H1 (cell line): ENCODE measurements around the gene COL4A1. TPM values are rescaled to one million over a fixed set of nuclear protein-coding genes. Genes with fewer than 3 reads are reported as not detected.

ENCODE experiments used
- CTCF ChIA-PET: fragments of 300-600 bp; sonication (Branson Sonifier 250); formaldehyde crosslinking; loops from one replicate; lab custom pipeline; 2021; ENCODE audit not compliant: partially characterized antibody; lab: Charles Lee
- POLR2A ChIA-PET: fragments of 300-600 bp; sonication (Branson Sonifier 250); formaldehyde crosslinking; loops from one replicate; lab custom pipeline; 2021; ENCODE audit warnings: inconsistent platforms; ENCODE audit not compliant: partially characterized antibody; lab: Charles Lee
- DNase-seq, 2 experiments: peaks; one replicate each; pipeline versions ENCODE4 v3.0.0 to v3.0.0-alpha.2; 2010 to 2022; ENCODE audit warnings: low spot score in 2 of 2, low read depth in 1 of 2, mixed read lengths in 1 of 2
- FAIRE-seq: peaks from 2 replicates; lab custom pipeline; 2011; peaks lifted over from hg19 to GRCh38; lab: Jason Lieb, UNC
- H2AFZ ChIP-seq: 2 replicates; pipeline ENCODE4 v1.8.1; 2012; ENCODE audit warnings: low read length, inconsistent platforms
- H2AK5ac ChIP-seq: 2 replicates; pipeline ENCODE4 v1.6.1; 2013; ENCODE audit warnings: low read depth, low read length
- H2BK120ac ChIP-seq: replicated peaks from 2 replicates; pipeline ENCODE3; 2013; ENCODE audit warnings: low read depth, low read length, inconsistent platforms
- H2BK12ac ChIP-seq: 2 replicates; pipeline ENCODE4 v1.6.1; 2013; ENCODE audit warnings: low read depth, low read length
- H2BK15ac ChIP-seq: 2 replicates; pipeline ENCODE4 v1.6.1; 2013; ENCODE audit warnings: low read length
- H2BK20ac ChIP-seq: 2 replicates; pipeline ENCODE4 v1.6.1; 2013; ENCODE audit warnings: low read length
- H2BK5ac ChIP-seq: 2 replicates; pipeline ENCODE4 v1.6.1; 2013; ENCODE audit warnings: low read depth, low read length
- H3K14ac ChIP-seq: 2 replicates; pipeline ENCODE4 v1.6.1; 2013; ENCODE audit warnings: inconsistent platforms; ENCODE audit not compliant: insufficient read length
- H3K18ac ChIP-seq: 2 replicates; pipeline ENCODE4 v1.6.1; 2013; ENCODE audit warnings: low read length; ENCODE audit errors: extremely low read depth
- H3K23ac ChIP-seq: 2 replicates; pipeline ENCODE4 v1.6.1; 2013; ENCODE audit warnings: inconsistent platforms; ENCODE audit not compliant: insufficient read length
- H3K23me2 ChIP-seq: 2 replicates; pipeline ENCODE4 v1.6.1; 2013; ENCODE audit warnings: low read depth, low read length
- H3K27ac ChIP-seq: 2 replicates; pipeline ENCODE4 v1.6.1; 2011; ENCODE audit warnings: low read depth, low read length, inconsistent platforms
- H3K27me3 ChIP-seq, 4 experiments: replicated peaks in 1 of 4; 1 replicate in 1 of 4; 2 replicates in 3 of 4; pipeline versions ENCODE4 v1.6.1 to v1.8.1; 2011 to 2013; ENCODE audit warnings: low read length in 3 of 4, mild to moderate bottlenecking in 3 of 4, inconsistent platforms in 2 of 4, mixed read lengths in 2 of 4, moderate library complexity in 1 of 4; ENCODE audit not compliant: control insufficient read depth in 3 of 4, insufficient read depth in 3 of 4; ENCODE audit errors: extremely low read depth in 1 of 4
- H3K36me3 ChIP-seq, 4 experiments: 2 replicates each; pipeline versions ENCODE4 v1.6.1 to v1.8.1; 2011 to 2013; ENCODE audit warnings: mild to moderate bottlenecking in 4 of 4, low read length in 3 of 4, moderate library complexity in 2 of 4, control low read depth in 1 of 4, inconsistent platforms in 1 of 4; ENCODE audit not compliant: insufficient read depth in 4 of 4, control insufficient read depth in 2 of 4
- H3K4ac ChIP-seq: replicated peaks from 2 replicates; pipeline ENCODE3; 2013; ENCODE audit warnings: low read length, low read depth, mixed read lengths, inconsistent platforms; ENCODE audit not compliant: insufficient read length
- H3K4me1 ChIP-seq, 4 experiments: replicated peaks in 1 of 4; 1 replicate in 1 of 4; 2 replicates in 3 of 4; pipeline versions ENCODE4 v1.6.1 to v1.8.1; 2011 to 2013; ENCODE audit warnings: low read length in 3 of 4, inconsistent platforms in 2 of 4, mixed read lengths in 1 of 4; ENCODE audit not compliant: insufficient read depth in 4 of 4, control insufficient read depth in 3 of 4
- H3K4me2 ChIP-seq, 2 experiments: 2 replicates each; pipeline versions ENCODE4 v1.6.1 to v1.8.1; 2011 to 2013; ENCODE audit warnings: low read depth in 2 of 2, low read length in 2 of 2, control low read depth in 1 of 2, inconsistent platforms in 1 of 2, mild to moderate bottlenecking in 1 of 2; ENCODE audit not compliant: insufficient read depth in 1 of 2
- H3K4me3 ChIP-seq, 4 experiments: fragments of 200-600, 300-600 bp in 1 of 4; sonication (generic), shearing (Covaris generic), sonication (Bioruptor Twin) in 1 of 4; 2 replicates each; pipeline versions ENCODE4 v1.5.1 to v1.8.1; 2011 to 2016; ENCODE audit warnings: low read length in 4 of 4, low read depth in 3 of 4, control low read depth in 2 of 4, inconsistent platforms in 2 of 4, mild to moderate bottlenecking in 2 of 4, mixed read lengths in 1 of 4, moderate library complexity in 1 of 4; ENCODE audit not compliant: insufficient read depth in 2 of 4; ENCODE audit errors: extremely low read depth in 1 of 4
- H3K56ac ChIP-seq: replicated peaks from 2 replicates; pipeline ENCODE3; 2013; ENCODE audit warnings: low read depth, mild to moderate bottlenecking, mixed read lengths, low read length, inconsistent platforms; ENCODE audit not compliant: insufficient read length
- H3K79me1 ChIP-seq: 2 replicates; pipeline ENCODE4 v1.6.1; 2013; ENCODE audit warnings: low read depth, low read length, control low read depth
- H3K79me2 ChIP-seq, 2 experiments: 2 replicates each; pipeline versions ENCODE4 v1.6.1 to v1.8.1; 2012 to 2013; ENCODE audit warnings: low read length in 2 of 2, mild to moderate bottlenecking in 2 of 2, inconsistent platforms in 1 of 2; ENCODE audit not compliant: insufficient read depth in 2 of 2, control insufficient read depth in 1 of 2
- H3K9ac ChIP-seq, 4 experiments: replicated peaks in 1 of 4; 1 replicate in 1 of 4; 2 replicates in 3 of 4; pipeline versions ENCODE4 v1.6.1 to v1.8.1; 2011 to 2013; ENCODE audit warnings: low read depth in 3 of 4, low read length in 3 of 4, control low read depth in 2 of 4, mild to moderate bottlenecking in 2 of 4, moderate library complexity in 2 of 4, inconsistent platforms in 1 of 4; ENCODE audit errors: extremely low read depth in 1 of 4
- H3K9me3 ChIP-seq, 2 experiments: 2 replicates each; pipeline versions ENCODE4 v1.6.1 to v1.8.1; 2012 to 2013; ENCODE audit warnings: mild to moderate bottlenecking in 2 of 2, moderate library complexity in 2 of 2, control low read depth in 1 of 2, inconsistent platforms in 1 of 2, low read depth in 1 of 2, low read length in 1 of 2, mixed read lengths in 1 of 2; ENCODE audit not compliant: insufficient read depth in 2 of 2
- H4K20me1 ChIP-seq, 2 experiments: replicated peaks in 1 of 2; 2 replicates each; pipeline versions ENCODE3 to v1.8.1; 2011 to 2013; ENCODE audit warnings: inconsistent platforms in 2 of 2, low read length in 2 of 2, mild to moderate bottlenecking in 1 of 2; ENCODE audit not compliant: insufficient read depth in 2 of 2, control insufficient read depth in 1 of 2
- H4K5ac ChIP-seq: 2 replicates; pipeline ENCODE4 v1.6.1; 2013; ENCODE audit warnings: low read length, low read depth, mixed read lengths, inconsistent platforms; ENCODE audit not compliant: insufficient read length
- H4K8ac ChIP-seq: 2 replicates; pipeline ENCODE4 v1.8.0; 2013; ENCODE audit warnings: mild to moderate bottlenecking, moderate library complexity, low read length, inconsistent platforms; ENCODE audit not compliant: insufficient read depth; ENCODE audit errors: extremely low read depth
- H4K91ac ChIP-seq: replicated peaks from 2 replicates; pipeline ENCODE3; 2013; ENCODE audit warnings: low read length, mixed read lengths, inconsistent platforms; ENCODE audit not compliant: insufficient read length
- ATF3 ChIP-seq: IDR thresholded peaks from 2 replicates; pipeline ENCODE4 v1.6.1; 2011; ENCODE audit warnings: low read depth, mild to moderate bottlenecking, low read length; ENCODE audit not compliant: insufficient read depth
- CBX8 ChIP-seq: fragments of 300-800, 300-1000 bp; sonication (generic); IDR thresholded peaks from 2 replicates; pipeline ENCODE4 v1.7.1; 2016; ENCODE audit warnings: low read depth, low read length, borderline replicate concordance
- CTBP2 ChIP-seq: IDR thresholded peaks from 2 replicates; pipeline ENCODE4 v1.7.0; 2011; ENCODE audit warnings: borderline replicate concordance, mild to moderate bottlenecking, moderate library complexity, mixed read lengths, low read length; ENCODE audit not compliant: insufficient read depth, insufficient read length
- E2F6 ChIP-seq: IDR thresholded peaks from 2 replicates; pipeline ENCODE4 v1.6.1; 2012; ENCODE audit warnings: inconsistent platforms
- KDM4A ChIP-seq: IDR thresholded peaks from one replicate; pipeline ENCODE4 v1.7.1; 2012; ENCODE audit warnings: low read depth, mild to moderate bottlenecking, moderate library complexity, low read length, inconsistent platforms; ENCODE audit not compliant: severe bottlenecking
- POU5F1 ChIP-seq: IDR thresholded peaks from 2 replicates; pipeline ENCODE4 v1.6.1; 2011; ENCODE audit warnings: low read depth, mild to moderate bottlenecking, low read length, moderate library complexity
- RNF2 ChIP-seq: fragments of 200-900, 300-1000 bp; sonication (generic); IDR thresholded peaks from 2 replicates; pipeline ENCODE4 v1.7.1; 2016; ENCODE audit warnings: borderline replicate concordance, low read depth, mild to moderate bottlenecking, antibody characterized with exemption, low read length; ENCODE audit not compliant: poor library complexity, severe bottlenecking; ENCODE audit errors: missing control alignments
- RXRA ChIP-seq: IDR thresholded peaks from 2 replicates; pipeline ENCODE4 v1.6.1; 2011; ENCODE audit warnings: low read depth, mild to moderate bottlenecking, low read length, moderate library complexity; ENCODE audit not compliant: insufficient read depth
- USF2 ChIP-seq: IDR thresholded peaks from 2 replicates; pipeline ENCODE4 v1.6.1; 2011; ENCODE audit warnings: low read length, improper control_type of control experiment
- WGBS, 2 experiments: shearing (Covaris generic) in 1 of 2; methylation state at CpG; one replicate each; pipeline versions ENCODE4 v1.1.6 to v1.1.7; 2013 to 2015; ENCODE audit warnings: low lambda C conversion rate in 2 of 2, mixed read lengths in 2 of 2, inconsistent platforms in 1 of 2, low coverage in 1 of 2, missing lambda C conversion rate in 1 of 2; ENCODE audit not compliant: insufficient replicate concordance in 2 of 2, insufficient coverage in 1 of 2, insufficient read length in 1 of 2; ENCODE audit errors: extremely low coverage in 1 of 2, missing lambda C conversion rate in 1 of 2; 5-methylcytosine and 5-hydroxymethylcytosine counted together
- polyA plus RNA-seq, 7 experiments: library from polyadenylated mRNA; depleted of rRNA in 3 of 7; stranded (reverse) in 5 of 7; unstranded in 2 of 7; fragments of >200 nt in 5 of 7; fragments of 200-250 nt in 2 of 7; gene quantifications; 1 replicate in 5 of 7; 2 replicates in 1 of 7; 4 replicates in 1 of 7; pipeline versions ENCODE4 v1.2.1 to v1.2.3, GENCODE V29; 2011 to 2013; ENCODE audit warnings: missing spikeins in 2 of 7, mixed read lengths in 2 of 7
- total RNA-seq: library from RNA; stranded (reverse); fragmentation: NEBNext Ultra II Directional; extraction: Animal tissue kit (Norgen Biotek cat#: 25700); gene quantifications from 2 replicates; pipeline ENCODE4 v1.2.1, GENCODE V29; 2021
- TF ChIP-seq, protein P1 (sequence below): IDR thresholded peaks from 2 replicates; pipeline ENCODE4 v1.6.1; 2012; ENCODE audit warnings: inconsistent platforms

COL4A1 gene
- total and polyA plus RNA-seq, 2 of the 8 experiments (the other 6 are each of a cell fraction or from before 2014, with no cell fraction given): 30.7 to 82.0 TPM

DNA sequence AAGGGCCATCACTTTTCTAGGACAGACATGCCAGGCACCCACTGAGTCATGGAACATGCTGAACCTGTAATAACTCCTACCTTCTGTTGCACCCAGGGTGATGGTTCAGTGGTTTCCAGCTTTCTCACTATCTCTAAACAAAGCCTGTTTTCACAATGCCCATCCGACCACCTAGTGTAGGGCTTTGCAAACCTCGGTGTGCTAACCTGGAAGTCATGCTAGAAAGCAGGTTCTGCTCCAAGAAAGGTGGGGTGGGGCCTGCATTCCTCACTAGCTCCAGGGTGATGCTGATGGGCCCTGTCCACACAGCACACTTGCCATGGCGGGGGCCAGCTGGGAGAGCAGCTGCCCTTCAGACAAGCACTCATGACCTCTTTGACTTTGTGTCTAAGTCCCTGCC lies 43.6 kb upstream of the COL4A1 start:
- WGBS, 2 experiments: 84% methylated on average over 3 of the region's 3 CpGs; no CpG with 5 or more reads in 1 of the 2 experiments
- Histone ChIP-seq H3K4me1 (peaks cover 3 to 14% (median 9%) of the 10 kb centered on the region in 4 experiments; a peak in 6 of 7 replicates), H3K27me3 (no peaks in the 10 kb centered on the region), H4K91ac (no peak overlapping the region), H3K4me2 (no peak overlapping the region), H2BK20ac (no peak overlapping the region), H3K9me3 (no peaks in the 10 kb centered on the region), H2BK12ac (no peak overlapping the region), H2BK120ac (no peak overlapping the region), H3K4me3 (no peak overlapping the region), H4K20me1 (peaks cover 6 to 8% of the 10 kb centered on the region in 2 experiments), H2BK15ac (no peak overlapping the region), H3K4ac (no peak overlapping the region), H3K23me2 (no peaks in the 10 kb centered on the region), H3K18ac (no peak overlapping the region), H4K5ac (no peak overlapping the region), H3K56ac (no peak overlapping the region), H3K79me2 (peaks cover 0 to 10% of the 10 kb centered on the region in 2 experiments; a peak in 1 of 4 replicates), H4K8ac (no peak overlapping the region; the same call in 1 of the 2 replicates), H2BK5ac (no peak overlapping the region), H2AK5ac (no peak overlapping the region), H3K14ac (no peak overlapping the region), H2AFZ (no peak overlapping the region), H3K27ac (no peak overlapping the region), H3K9ac (no peak overlapping the region), H3K79me1 (peaks cover 13% of the 10 kb centered on the region), H3K23ac (no peak overlapping the region), H3K36me3 (no peaks in the 10 kb centered on the region)
- FAIRE-seq (no peak), DNase-seq (no peak)
- POLR2A ChIA-PET: no interaction called here
- CTCF ChIA-PET: interaction anchor here (0.9 to 3.2 kb wide), 8 partner anchors 10 to 105 kb away, joined by 3 to 36 read pairs (median 4); no protein-coding TSS in a partner anchor
- TF ChIP-seq CTBP2: no peak
- no peak for TF ChIP-seq ATF3
- no peak for TF ChIP-seq KDM4A
- no peak for TF ChIP-seq RNF2
- no peak for TF ChIP-seq POU5F1
- TF ChIP-seq, protein P1, sequence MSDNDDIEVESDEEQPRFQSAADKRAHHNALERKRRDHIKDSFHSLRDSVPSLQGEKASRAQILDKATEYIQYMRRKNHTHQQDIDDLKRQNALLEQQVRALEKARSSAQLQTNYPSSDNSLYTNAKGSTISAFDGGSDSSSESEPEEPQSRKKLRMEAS: no peak
- TF ChIP-seq CBX8: no peak
- no peak for TF ChIP-seq E2F6
- TF ChIP-seq RXRA: no peak
- no peak for TF ChIP-seq USF2
